ENCODE data around the gene SYPL2. TPM values are rescaled to one million over a fixed set of nuclear protein-coding genes. Genes with fewer than 3 reads are reported as not detected.

The SYPL2 gene
- total and polyA plus RNA-seq, 4 donors = 0.31 to 1.4 (median 1.0) TPM

- H3K9ac ChIP-seq (ENCODE audit: insufficient read depth in 1 of 2, low read length in 2 of 2) = no peak overlapping the region
- H3K4me3 ChIP-seq = no peak overlapping the region
- WGBS, 2 donors = 93 to 100% methylated on average over 1 of the region's 1 CpG
- no peak overlapping the region for H3K27ac ChIP-seq (ENCODE audit: low read depth in 1 of 2, low read length in 1 of 2)
- ATAC-seq (ENCODE audit: insufficient read depth, low FRiP score) (no peak), DNase-seq (no peak)
- TF ChIP-seq CTCF (IDR thresholded peaks at IDR 0.05; ENCODE audit: control extremely low read depth, extremely low read depth) = no peak
- peaks cover 0 to 3% (median 0%) of the 10 kb centered on the region in 3 donors for H3K27me3 ChIP-seq (ENCODE audit: control insufficient read depth in 3 of 3, insufficient read depth in 3 of 3, low read length in 2 of 3)
- H3K4me1 ChIP-seq (ENCODE audit: control insufficient read depth in 5 of 5, insufficient read depth in 5 of 5, low read length in 5 of 5) = no peaks in the 10 kb centered on the region
- H3K9me3 ChIP-seq (ENCODE audit: control insufficient read depth in 4 of 4, insufficient read depth in 3 of 4, low read length in 3 of 4) = peaks cover 0 to 4% (median 1%) of the 10 kb centered on the region in 4 donors
- no peaks in the 10 kb centered on the region for H3K36me3 ChIP-seq (ENCODE audit: control insufficient read depth in 4 of 4, insufficient read depth in 4 of 4, low read length in 4 of 4)
Measured at GRCh38 chr1:109454497-109455133, 11.7 kb upstream of the SYPL2 start.

GRCh38 chr1:109457819-109458218 is 8.5 kb upstream of the SYPL2 start:
- no peak overlapping the region for H3K9ac ChIP-seq (ENCODE audit: insufficient read depth in 1 of 2, low read length in 2 of 2)
- peaks cover 0 to 11% (median 3%) of the 10 kb centered on the region in 3 donors for H3K27me3 ChIP-seq (ENCODE audit: control insufficient read depth in 3 of 3, insufficient read depth in 3 of 3, low read length in 2 of 3)
- TF ChIP-seq CTCF (IDR thresholded peaks at IDR 0.05; ENCODE audit: control extremely low read depth, extremely low read depth) = no peak
- peaks cover 0 to 4% (median 1%) of the 10 kb centered on the region in 4 donors for H3K9me3 ChIP-seq (ENCODE audit: control insufficient read depth in 4 of 4, insufficient read depth in 3 of 4, low read length in 3 of 4)
- no peaks in the 10 kb centered on the region for H3K4me1 ChIP-seq (ENCODE audit: control insufficient read depth in 5 of 5, insufficient read depth in 5 of 5, low read length in 5 of 5)
- ATAC-seq (ENCODE audit: insufficient read depth, low FRiP score) = no peak
- no peaks in the 10 kb centered on the region for H3K36me3 ChIP-seq (ENCODE audit: control insufficient read depth in 4 of 4, insufficient read depth in 4 of 4, low read length in 4 of 4)
- no peak overlapping the region for H3K27ac ChIP-seq (ENCODE audit: low read depth in 1 of 2, low read length in 1 of 2)
- no peak for DNase-seq
- no peak overlapping the region for H3K4me3 ChIP-seq
- WGBS, 2 donors = 85 to 92% methylated on average over 4 of the region's 4 CpGs

GRCh38 chr1:109466125-109466451 is 258 bp upstream of the SYPL2 start:
- Histone ChIP-seq H3K9me3 (ENCODE audit: control insufficient read depth in 4 of 4, insufficient read depth in 3 of 4, low read length in 3 of 4) (no peaks in the 10 kb centered on the region), H3K4me3 (peak overlapping the region; percentile 52), H3K4me1 (ENCODE audit: control insufficient read depth in 5 of 5, insufficient read depth in 5 of 5, low read length in 5 of 5) (peaks cover 0 to 5% (median 5%) of the 10 kb centered on the region in 5 donors), H3K9ac (ENCODE audit: insufficient read depth in 1 of 2, low read length in 2 of 2) (no peak overlapping the region), H3K27ac (ENCODE audit: low read depth in 1 of 2, low read length in 1 of 2) (peak overlapping the region in 1 of 2 donors; percentile 91), H3K36me3 (ENCODE audit: control insufficient read depth in 4 of 4, insufficient read depth in 4 of 4, low read length in 4 of 4) (no peaks in the 10 kb centered on the region), H3K27me3 (ENCODE audit: control insufficient read depth in 3 of 3, insufficient read depth in 3 of 3, low read length in 2 of 3) (peaks cover 0 to 82% (median 68%) of the 10 kb centered on the region in 3 donors)
- WGBS, 2 donors = 6 to 8% methylated on average over 24 of the region's 24 CpGs
- DNase-seq (peak in 2 of 3 donors; percentile 16 to 22), ATAC-seq (ENCODE audit: insufficient read depth, low FRiP score) (no peak)
- TF ChIP-seq CTCF (IDR thresholded peaks at IDR 0.05; ENCODE audit: control extremely low read depth, extremely low read depth) = no peak
